Neural progenitor cell (in vitro differentiated cells): ENCODE results near the gene DISP2.

Source experiments
- CTCF ChIP-seq: fragments of 200-600 bp; sonication (generic); IDR thresholded peaks from 2 replicates; pipeline ENCODE4 v1.5.1; 2017; ENCODE audit warnings: antibody characterized with exemption, mild to moderate bottlenecking
- EZH2 ChIP-seq: fragments of 200-600 bp; sonication (generic); IDR thresholded peaks from 2 replicates; pipeline ENCODE4 v1.6.1; 2017; ENCODE audit warnings: antibody characterized with exemption, mild to moderate bottlenecking, moderate library complexity
- EZH2phosphoT487 ChIP-seq: fragments of 200-600 bp; sonication (generic); IDR thresholded peaks from 2 replicates; pipeline ENCODE4 v1.6.1; 2017; ENCODE audit warnings: antibody characterized with exemption

DNA sequence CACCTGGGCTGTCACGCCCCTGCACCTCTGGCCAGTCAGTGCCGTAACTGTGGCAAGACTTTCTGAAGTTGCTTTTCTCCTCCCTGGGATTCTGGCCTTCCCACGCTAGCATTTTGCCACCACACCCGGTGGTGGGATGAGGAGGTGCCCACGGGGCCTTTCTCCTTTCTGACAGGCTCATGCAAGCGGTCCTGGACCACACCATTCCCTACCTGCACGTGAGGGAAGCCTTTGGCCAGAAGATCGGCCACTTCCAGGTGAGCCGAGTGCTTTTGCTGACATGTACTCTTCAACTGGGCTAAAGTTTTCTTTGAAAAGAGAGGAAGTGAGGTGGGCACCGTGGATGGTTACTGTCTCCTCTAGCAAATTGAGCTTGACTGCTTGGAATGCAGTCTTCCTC is 57.2 kb downstream of the DISP2 start:
- no peak for TF ChIP-seq EZH2phosphoT487
- TF ChIP-seq CTCF, result no peak
- no peak for TF ChIP-seq EZH2
